Naive thymus-derived CD8-positive, alpha-beta T cell (primary cell): ENCODE measurements around the gene IDE. TPM values are rescaled to one million over a fixed set of nuclear protein-coding genes. Genes with fewer than 3 reads are reported as not detected.

Source experiments
- ATAC-seq, 2 donors: fragments of 150-1000 bp; cut with Tn5 transposase in 1 of 2; sonication (Bioruptor Pico), chemical (Tn5 transposase) in 1 of 2; 1 replicate in 1 of 2; 2 replicates in 1 of 2; pipeline ENCODE4 v1.10.0; 2021; ENCODE audit warnings: mild to moderate bottlenecking in 2 of 2, moderate library complexity in 2 of 2
- POLR2A ChIA-PET: fragments of 350-600 bp; sonication (Branson Sonifier 250); formaldehyde crosslinking; loops from one replicate; lab custom pipeline; 2021; ENCODE audit warnings: antibody characterized with exemption; lab: Charles Lee
- DNase-seq, 10 donors: peaks; one replicate each; pipeline versions ENCODE4 v3.0.0 to v3.0.0-alpha.2; 2020 to 2022
- H3K27ac Mint-ChIP-seq, 10 donors: one replicate each; pipeline ENCODE4 v1.8.0; 2020 to 2022; ENCODE audit warnings: mild to moderate bottlenecking in 10 of 10, mixed read lengths in 10 of 10, moderate library complexity in 4 of 10, inconsistent platforms in 1 of 10
- H3K27me3 Mint-ChIP-seq, 5 donors: one replicate each; pipeline ENCODE4 v1.8.0; 2021 to 2022; ENCODE audit warnings: mixed read lengths in 5 of 5
- H3K36me3 Mint-ChIP-seq, 3 donors: one replicate each; pipeline ENCODE4 v1.8.0; 2020 to 2022; ENCODE audit warnings: mixed read lengths in 3 of 3, mild to moderate bottlenecking in 2 of 3, inconsistent platforms in 1 of 3
- H3K4me1 Mint-ChIP-seq, 4 donors: one replicate each; pipeline ENCODE4 v1.8.0; 2021 to 2022; ENCODE audit warnings: mixed read lengths in 4 of 4
- H3K4me3 Mint-ChIP-seq, 10 donors: one replicate each; pipeline ENCODE4 v1.8.0; 2020 to 2022; ENCODE audit warnings: mild to moderate bottlenecking in 10 of 10, mixed read lengths in 10 of 10, moderate library complexity in 6 of 10, inconsistent platforms in 1 of 10
- H3K9me3 Mint-ChIP-seq, 9 donors: one replicate each; pipeline ENCODE4 v1.8.0; 2020 to 2022; ENCODE audit warnings: mixed read lengths in 9 of 9, mild to moderate bottlenecking in 3 of 9, inconsistent platforms in 1 of 9, moderate library complexity in 1 of 9
- polyA plus RNA-seq, 3 donors: library from polyadenylated mRNA; unstranded; fragments of 300-500 nt; fragmentation: Illumina TruSeq; gene quantifications; one replicate each; pipeline ENCODE4 v1.2.3, GENCODE V29; 2021
- total RNA-seq, 8 experiments: library from RNA in 2 of 8; stranded (reverse) in 2 of 8; gene quantifications; one replicate each; pipeline ENCODE4 v1.2.3 and lab custom pipeline; 2021 to 2026

Gene IDE
- total RNA-seq (10 to 100 TPM; 27.0 to 29.0 TPM), polyA plus RNA-seq (10 to 100 TPM in 1 of 3 donors, 1 to 10 TPM in 2; 7.3 to 11.2 (median 9.5) TPM), total RNA-seq (lab: John Stamatoyannopoulos, UW) (36.9 to 99.1 (median 47.8) reads per million in 6 experiments)

GRCh38 chr10:92573798-92574547 is at the start of gene IDE:
Gene IDE, minus strand, starts transcription at chr10:92574093. Its CDS starts 74 bp downstream, at chr10:92574019.
- POLR2A ChIA-PET, result interaction anchor here (0.6 to 3.3 kb wide), 12 partner anchors 9 to 776 kb away, joined by 3 to 46 read pairs (median 4); partner anchors contain the start of genes CPEB3, EXOC6, KIF11 and MARCHF5
- Mint-ChIP-seq H3K9me3 (no peaks in the 10 kb centered on the region), H3K36me3 (peaks cover 0 to 4% (median 0%) of the 10 kb centered on the region in 3 donors), H3K4me1 (peaks cover 20 to 43% (median 41%) of the 10 kb centered on the region in 4 donors), H3K27me3 (no peaks in the 10 kb centered on the region), H3K4me3 (peak within 1 kb of the TSS; percentile 66 to 93 (median 88)), H3K27ac (peak within 1 kb of the TSS; percentile 79 to 96 (median 92))
- ATAC-seq, result peak; percentile 79 to 80
- peak; percentile 58 to 84 (median 73) for DNase-seq

- Mint-ChIP-seq H3K27me3 (no peaks in the 10 kb centered on the region), H3K36me3 (peaks cover 0 to 3% (median 0%) of the 10 kb centered on the region in 3 donors), H3K9me3 (peaks cover 0 to under 1% (median 0%) of the 10 kb centered on the region in 9 donors), H3K4me1 (no peaks in the 10 kb centered on the region), H3K4me3 (no peak overlapping the region), H3K27ac (no peak overlapping the region)
- no peak for ATAC-seq
- POLR2A ChIA-PET, result no interaction called here
- DNase-seq, result no peak
These were observed 45.5 kb upstream of the IDE start for GRCh38 chr10:92619368-92619767.

- POLR2A ChIA-PET, result no interaction called here
- H3K27me3 Mint-ChIP-seq, result no peaks in the 10 kb centered on the region
- H3K4me1 Mint-ChIP-seq, result no peaks in the 10 kb centered on the region
- H3K4me3 Mint-ChIP-seq, result no peak overlapping the region
- ATAC-seq, result no peak
- H3K27ac Mint-ChIP-seq, result no peak overlapping the region
- no peak for DNase-seq
- H3K9me3 Mint-ChIP-seq, result no peaks in the 10 kb centered on the region
- H3K36me3 Mint-ChIP-seq, result no peaks in the 10 kb centered on the region
These were observed 41.6 kb upstream of the IDE start for GRCh38 chr10:92615515-92615914.

- Mint-ChIP-seq H3K4me1 (peaks cover 3 to 26% (median 6%) of the 10 kb centered on the region in 4 donors), H3K27ac (peak overlapping the region in 1 of 10 donors; percentile 0), H3K36me3 (peaks cover 0 to 5% (median 3%) of the 10 kb centered on the region in 3 donors), H3K27me3 (no peaks in the 10 kb centered on the region), H3K9me3 (no peaks in the 10 kb centered on the region), H3K4me3 (no peak overlapping the region)
- POLR2A ChIA-PET, result no interaction called here
- no peak for ATAC-seq
- no peak for DNase-seq
These were observed 30.9 kb upstream of the IDE start for GRCh38 chr10:92604841-92605240.

GRCh38 chr10:92598321-92598720 is 24.4 kb upstream of the IDE start:
- ATAC-seq, result no peak
- Mint-ChIP-seq H3K4me1 (peaks cover 0 to 25% (median 3%) of the 10 kb centered on the region in 4 donors), H3K4me3 (no peak overlapping the region), H3K27ac (no peak overlapping the region), H3K9me3 (no peaks in the 10 kb centered on the region), H3K27me3 (peaks cover 0 to 2% (median 0%) of the 10 kb centered on the region in 5 donors), H3K36me3 (no peaks in the 10 kb centered on the region)
- POLR2A ChIA-PET, result interaction anchor here (0.5 kb wide), 1 partner anchor 42 kb away, joined by 5 read pairs; no protein-coding TSS in a partner anchor
- no peak for DNase-seq

- ATAC-seq (no peak), DNase-seq (no peak)
- H3K9me3 Mint-ChIP-seq, result peaks cover 0 to 3% (median 0%) of the 10 kb centered on the region in 9 donors
- H3K4me3 Mint-ChIP-seq, result peak overlapping the region in 3 of 10 donors; percentile 2 to 16 (median 4)
- peaks cover 0 to 3% (median 0%) of the 10 kb centered on the region in 3 donors for H3K36me3 Mint-ChIP-seq
- POLR2A ChIA-PET, result no interaction called here
- no peak overlapping the region for H3K27ac Mint-ChIP-seq
- H3K4me1 Mint-ChIP-seq, result peaks cover 15 to 39% (median 27%) of the 10 kb centered on the region in 4 donors
- H3K27me3 Mint-ChIP-seq, result peaks cover 0 to 2% (median 0%) of the 10 kb centered on the region in 5 donors
These were observed 21.6 kb upstream of the IDE start for GRCh38 chr10:92595505-92595904.

- ATAC-seq (no peak), DNase-seq (no peak)
- Mint-ChIP-seq H3K27me3 (peaks cover 0 to 2% (median 0%) of the 10 kb centered on the region in 5 donors), H3K36me3 (peaks cover 0 to 3% (median 0%) of the 10 kb centered on the region in 3 donors), H3K4me1 (peaks cover 16 to 42% (median 30%) of the 10 kb centered on the region in 4 donors), H3K27ac (peak overlapping the region in 2 of 10 donors; percentile 81 to 100), H3K9me3 (peaks cover 0 to 3% (median 0%) of the 10 kb centered on the region in 9 donors), H3K4me3 (peak overlapping the region; percentile 94 to 99 (median 98))
- POLR2A ChIA-PET, result no interaction called here
These were observed 20.0 kb upstream of the IDE start for GRCh38 chr10:92593619-92594588.

- peaks cover 0 to 3% (median 0%) of the 10 kb centered on the region in 3 donors for H3K36me3 Mint-ChIP-seq
- no peaks in the 10 kb centered on the region for H3K27me3 Mint-ChIP-seq
- POLR2A ChIA-PET, result interaction anchor here (0.6 to 2.7 kb wide), 9 partner anchors 9 to 1430 kb away, joined by 3 to 46 read pairs (median 5); partner anchors contain the start of genes BTAF1, CPEB3, EXOC6 and IDE
- peak; percentile 89 to 98 (median 94) for DNase-seq
- H3K4me3 Mint-ChIP-seq, result peak within 1 kb of the TSS; percentile 94 to 99 (median 98)
- H3K9me3 Mint-ChIP-seq, result peaks cover 0 to 3% (median 0%) of the 10 kb centered on the region in 9 donors
- peaks cover 16 to 42% (median 30%) of the 10 kb centered on the region in 4 donors for H3K4me1 Mint-ChIP-seq
- ATAC-seq, result peak; percentile 81 to 85
- peak within 1 kb of the TSS; percentile 97 to 100 (median 100) for H3K27ac Mint-ChIP-seq
These were observed 19.1 kb upstream of the IDE start, which contains the start of gene KIF11 for GRCh38 chr10:92592761-92593618. Gene KIF11, plus strand, starts transcription at chr10:92593130. Its CDS starts 246 bp downstream, at chr10:92593376.

- DNase-seq (peak; percentile 81 to 93 (median 88)), ATAC-seq (peak; percentile 85 to 86)
- peaks cover 16 to 42% (median 30%) of the 10 kb centered on the region in 4 donors for H3K4me1 Mint-ChIP-seq
- H3K27ac Mint-ChIP-seq, result peak overlapping the region; percentile 97 to 100 (median 100)
- peak overlapping the region; percentile 94 to 99 (median 98) for H3K4me3 Mint-ChIP-seq
- POLR2A ChIA-PET, result interaction anchor here (1.0 to 2.7 kb wide), 9 partner anchors 14 to 668 kb away, joined by 3 to 46 read pairs (median 5); partner anchors contain the start of genes BTAF1, CPEB3, EXOC6 and IDE
- peaks cover 0 to 3% (median 0%) of the 10 kb centered on the region in 9 donors for H3K9me3 Mint-ChIP-seq
- H3K36me3 Mint-ChIP-seq, result peaks cover 0 to 3% (median 0%) of the 10 kb centered on the region in 3 donors
- H3K27me3 Mint-ChIP-seq, result no peaks in the 10 kb centered on the region
These were observed 17.7 kb upstream of the IDE start for GRCh38 chr10:92591550-92592022.

- peak in 1 of 10 donors; percentile 63 for DNase-seq
- H3K9me3 Mint-ChIP-seq, result peaks cover 0 to 3% (median 0%) of the 10 kb centered on the region in 9 donors
- peak overlapping the region; percentile 97 to 100 (median 100) for H3K27ac Mint-ChIP-seq
- POLR2A ChIA-PET, result interaction anchor here (1.0 to 2.7 kb wide), 9 partner anchors 13 to 667 kb away, joined by 3 to 46 read pairs (median 5); partner anchors contain the start of genes BTAF1, CPEB3, EXOC6 and IDE
- H3K4me3 Mint-ChIP-seq, result peak overlapping the region; percentile 91 to 99 (median 98)
- peaks cover 0 to 3% (median 0%) of the 10 kb centered on the region in 3 donors for H3K36me3 Mint-ChIP-seq
- peaks cover 16 to 42% (median 30%) of the 10 kb centered on the region in 4 donors for H3K4me1 Mint-ChIP-seq
- no peaks in the 10 kb centered on the region for H3K27me3 Mint-ChIP-seq
- peak; percentile 10 to 15 for ATAC-seq
These were observed 17.0 kb upstream of the IDE start for GRCh38 chr10:92590623-92591549.
